ENCODE data around the gene LAS1L.
"Not testable (repeated sequence)": the region's sequence is repeated elsewhere in the genome, so short reads cannot be mapped to it uniquely, and the experiment has no call there.

The LAS1L gene

DNA sequence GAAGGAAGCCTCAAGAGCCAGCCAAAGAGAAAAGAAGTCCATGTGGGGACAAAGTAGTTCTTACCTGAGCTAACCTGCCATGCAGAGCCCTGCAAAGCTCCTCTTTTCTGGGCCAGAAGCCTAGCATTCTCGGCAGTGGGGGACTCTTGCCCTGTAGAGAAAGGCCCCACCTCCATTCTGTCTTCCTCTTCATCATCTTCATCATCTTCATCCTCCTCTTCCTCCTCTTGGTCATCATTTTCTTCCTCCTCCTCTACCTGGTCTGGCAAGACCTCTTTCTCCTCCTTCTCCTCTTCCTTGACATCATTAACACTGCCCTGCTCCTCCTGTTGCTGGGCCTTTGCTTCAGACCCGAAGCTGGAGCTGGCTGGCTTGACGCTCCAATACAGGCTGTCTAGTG, 16.7 kb downstream of the LAS1L start:
- DNase-seq (ENCODE audit: low spot score): no peak

DNA sequence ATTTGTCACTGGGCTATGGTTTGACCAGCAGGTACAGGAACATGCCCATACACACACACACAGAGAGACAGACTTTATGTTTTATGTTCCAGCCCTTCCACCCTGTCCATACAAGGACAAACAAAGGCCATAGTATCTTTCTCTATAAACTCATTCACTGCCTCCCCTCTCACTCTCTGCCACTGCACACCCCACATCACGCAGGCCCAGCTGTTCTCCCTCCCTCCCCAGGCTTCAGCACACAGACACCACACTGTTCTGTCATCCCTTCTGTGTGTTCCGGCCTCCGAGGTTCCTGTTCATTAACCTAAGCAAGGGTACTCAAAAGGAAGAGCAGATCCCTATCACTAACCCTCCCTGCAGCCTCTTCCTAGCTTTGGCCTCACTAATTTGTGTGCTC, 17.8 kb downstream of the LAS1L start:
- no peak for DNase-seq (ENCODE audit: low spot score)

DNA sequence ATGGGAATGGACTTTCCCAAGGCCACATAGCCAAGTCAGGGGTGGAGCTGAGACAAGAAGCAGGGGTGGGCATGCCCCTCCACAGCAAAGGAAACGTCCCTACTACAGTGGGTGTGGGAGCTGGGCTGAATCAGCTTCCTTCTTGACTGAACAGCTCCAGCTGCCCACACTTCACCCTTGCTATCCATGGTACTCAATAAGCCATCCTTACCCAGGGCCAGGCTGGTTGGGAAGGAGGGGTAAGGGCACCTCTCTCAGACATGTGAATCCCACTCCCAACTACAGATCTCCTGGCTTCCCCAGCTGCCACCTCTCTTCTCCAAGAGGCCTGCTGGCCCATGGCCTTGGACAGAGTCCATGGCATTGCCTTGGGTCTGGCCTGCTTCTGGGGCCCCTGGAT, 21.0 kb downstream of the LAS1L start:
- no peak for DNase-seq (ENCODE audit: low spot score)

DNA sequence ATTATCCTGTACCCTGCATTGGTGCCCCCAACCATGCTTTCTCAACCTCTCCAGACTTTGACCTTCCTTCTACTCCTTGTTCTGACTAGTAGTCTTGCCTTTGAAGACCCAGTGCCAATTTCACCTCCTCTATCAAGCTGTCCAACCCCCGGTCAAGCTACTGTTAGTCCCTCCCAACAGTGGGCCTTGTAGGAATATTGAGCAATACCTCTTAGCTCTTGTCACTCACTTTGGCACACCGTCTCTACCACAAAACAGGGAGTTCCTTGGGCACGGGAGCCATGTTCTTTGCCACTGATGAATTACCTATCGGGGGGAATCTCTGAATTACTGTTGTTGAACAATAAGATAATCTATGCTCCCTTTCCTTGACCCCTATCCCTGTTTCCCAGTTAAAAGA, 25.2 kb downstream of the LAS1L start:
- no peak for DNase-seq (ENCODE audit: low spot score)

DNA sequence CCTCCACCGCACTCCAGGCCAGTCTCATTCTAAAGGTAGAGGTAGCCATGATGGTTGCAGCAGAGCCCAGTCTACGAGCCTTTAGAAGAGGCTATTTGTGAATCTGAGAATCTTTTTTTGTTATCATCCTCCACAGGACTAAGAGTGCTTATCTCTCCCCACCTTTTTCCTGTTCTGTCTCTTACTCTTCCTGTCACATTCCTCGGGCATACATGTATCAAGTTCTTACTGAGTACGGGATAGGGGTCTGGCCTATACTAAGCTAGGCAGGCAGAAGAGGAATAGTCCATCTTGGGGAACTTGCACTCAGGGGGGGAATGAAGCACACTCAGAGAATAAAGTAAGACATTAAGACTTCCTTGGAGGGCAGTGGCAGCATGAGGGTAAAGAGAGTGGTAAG, 25.7 kb downstream of the LAS1L start:
- DNase-seq (ENCODE audit: low spot score): no peak

DNA sequence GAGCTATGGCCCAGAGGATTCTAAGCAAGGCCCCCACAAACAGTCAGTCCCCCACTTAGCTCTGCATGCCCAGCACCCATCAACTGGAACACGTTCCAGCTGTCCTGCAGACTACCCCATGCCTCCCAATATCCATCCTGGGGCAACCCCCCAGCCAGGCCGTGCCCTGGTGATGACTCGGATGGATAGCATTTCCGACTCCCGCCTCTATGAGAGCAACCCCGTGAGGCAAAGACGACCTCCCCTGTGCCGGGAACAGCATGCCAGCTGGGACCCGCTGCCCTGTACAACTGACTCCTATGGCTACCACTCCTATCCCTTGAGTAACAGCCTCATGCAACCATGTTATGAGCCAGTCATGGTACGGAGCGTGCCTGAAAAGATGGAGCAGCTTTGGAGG, 32.0 kb downstream of the LAS1L start:
- no peak for DNase-seq (ENCODE audit: low spot score)

DNA sequence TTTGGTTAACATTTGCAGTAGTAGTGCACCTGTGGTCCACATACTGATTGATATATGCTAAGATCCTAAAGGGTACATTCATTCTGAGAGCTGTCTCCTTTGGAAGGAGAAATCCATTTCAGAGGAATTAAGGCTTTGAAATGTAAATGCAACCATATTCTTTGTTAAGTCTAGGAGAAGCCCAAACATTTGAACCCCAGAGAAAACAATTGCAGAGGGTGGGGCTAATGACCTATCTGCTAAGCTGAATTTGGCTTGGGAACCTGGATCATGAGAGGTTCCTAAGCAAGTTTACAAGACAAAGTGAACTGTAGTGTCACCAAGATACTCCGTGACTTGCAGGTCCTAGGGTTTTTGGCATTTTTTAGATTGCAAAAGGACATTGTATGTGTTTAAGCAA, 41.2 kb downstream of the LAS1L start:
- no peak for DNase-seq (ENCODE audit: low spot score)

DNA sequence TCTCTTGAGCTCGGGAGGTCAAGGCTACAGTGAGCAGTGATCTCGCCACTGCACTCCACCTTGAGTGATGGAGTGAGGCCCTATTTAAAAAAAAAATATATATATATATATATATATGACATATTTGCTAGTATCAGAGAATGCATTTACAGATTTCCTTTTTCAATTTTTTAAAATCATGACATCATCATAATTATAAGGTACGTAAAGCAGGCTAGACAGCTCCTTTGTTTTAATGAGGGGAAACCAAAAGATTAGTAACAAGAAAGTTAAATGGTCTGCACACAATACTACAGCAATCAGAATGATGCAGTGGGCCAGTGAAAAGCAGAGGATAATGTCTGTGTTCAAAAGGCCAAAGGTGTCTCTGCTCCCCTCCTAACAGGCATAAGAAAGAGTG, 43.0 kb downstream of the LAS1L start:
- DNase-seq (ENCODE audit: low spot score): no peak

DNA sequence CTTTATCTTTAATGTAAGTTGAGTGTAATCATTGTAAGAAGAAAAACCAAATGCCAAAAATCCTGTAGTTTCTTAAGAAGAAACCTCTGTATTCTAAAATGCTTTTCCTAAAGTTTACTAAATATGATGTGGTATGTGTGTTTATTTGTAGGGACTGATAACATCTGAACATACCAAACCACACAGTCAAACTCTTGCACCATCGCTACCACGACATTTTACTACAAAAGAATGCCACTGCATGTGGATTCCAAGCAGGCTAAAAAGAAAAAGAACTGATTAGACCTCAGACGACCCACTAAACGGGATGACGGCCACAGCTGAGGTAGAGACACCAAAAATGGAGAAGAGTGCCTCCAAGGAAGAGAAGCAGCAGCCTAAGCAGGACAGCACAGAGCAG, 46.1 kb downstream of the LAS1L start:
- DNase-seq (ENCODE audit: low spot score): no peak

DNA sequence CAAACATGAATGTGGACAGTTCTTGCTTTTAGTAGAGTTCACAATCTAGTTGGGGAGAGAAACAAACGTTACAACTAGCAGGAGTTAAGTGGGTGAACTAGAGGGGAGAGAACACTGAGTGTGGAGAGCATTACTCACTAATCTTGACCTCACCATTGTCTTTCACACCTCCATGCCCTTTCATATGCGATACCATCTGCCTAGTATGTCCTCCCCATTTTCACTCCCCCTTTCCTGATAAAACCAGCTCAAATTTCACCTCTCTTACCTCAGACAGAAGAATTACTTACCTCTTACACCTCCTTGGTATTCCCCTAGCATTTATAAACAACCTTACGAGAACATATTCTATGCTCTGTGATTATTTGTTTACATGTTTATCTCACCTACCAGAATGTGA, 53.6 kb downstream of the LAS1L start:
- no peak for DNase-seq (ENCODE audit: low spot score)

DNA sequence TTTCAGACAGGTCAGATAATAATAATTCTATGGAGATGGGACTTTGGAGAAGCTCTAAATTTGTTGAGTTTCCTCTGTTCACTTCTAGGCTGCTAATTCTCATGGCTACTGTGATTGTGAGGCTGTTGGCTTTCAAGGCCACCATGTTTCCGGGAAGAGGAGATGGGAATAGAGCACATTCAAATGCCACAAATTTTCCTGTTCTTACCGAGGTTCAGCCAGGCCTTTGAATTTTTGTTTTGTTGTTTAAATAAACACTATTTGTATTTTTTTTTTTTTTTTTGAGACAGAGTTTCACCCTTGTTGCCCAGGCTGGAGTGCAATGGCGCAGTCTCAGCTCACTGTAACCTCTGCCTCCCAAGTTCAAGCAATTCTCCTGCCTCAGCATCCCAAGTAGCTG, 55.5 kb downstream of the LAS1L start:
- not testable (repeated sequence) for DNase-seq (ENCODE audit: low spot score)

DNA sequence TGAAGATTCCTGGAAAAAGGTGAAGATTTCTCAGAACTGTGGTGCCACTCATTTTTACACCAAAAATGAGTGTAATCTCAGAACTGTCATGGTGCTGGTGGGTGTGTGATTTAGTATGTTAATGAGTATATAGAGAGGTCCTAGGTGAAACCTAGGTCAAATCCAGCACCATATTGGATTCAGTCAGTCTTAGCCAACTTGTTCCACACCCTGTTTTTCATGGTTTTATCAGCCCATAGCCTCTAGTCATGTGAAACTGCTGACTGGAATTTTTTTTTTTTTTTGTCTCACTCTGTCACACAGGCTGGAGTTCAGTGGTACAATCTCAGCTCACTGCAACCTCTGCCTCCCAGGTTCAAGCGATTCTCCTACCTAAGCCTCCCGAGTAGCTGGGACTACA, 58.0 kb downstream of the LAS1L start:
- no peak for DNase-seq (ENCODE audit: low spot score)

DNA sequence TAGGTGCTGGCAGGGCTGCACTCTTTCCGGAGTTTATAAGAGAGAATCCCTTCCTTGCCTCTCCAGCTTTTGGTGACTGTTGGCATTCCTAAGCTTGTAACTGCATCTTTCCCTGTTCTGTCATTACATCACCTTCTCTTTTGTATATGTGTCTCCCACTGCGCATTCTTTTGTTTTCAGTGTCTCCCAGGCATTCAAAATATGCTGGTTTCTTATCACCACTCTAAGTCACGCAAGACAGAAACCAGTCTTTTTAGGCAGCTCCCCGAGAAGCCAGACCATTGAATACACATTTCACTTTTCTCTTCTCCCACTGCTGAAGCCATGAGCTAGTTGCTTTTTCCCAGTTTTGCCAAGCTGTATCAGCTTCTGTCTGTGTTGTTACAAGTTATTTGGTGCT, 71.0 kb downstream of the LAS1L start:
- DNase-seq (ENCODE audit: low spot score): no peak

Measured in CD4-positive, alpha-beta T cell treated with Interleukin-15 for 4 hours (primary cell).